GM18861 (cell line): ENCODE data around the gene KCNH1.
"Not testable (repeated sequence)": the region's sequence is repeated elsewhere in the genome, so short reads cannot be mapped to it uniquely, and the experiment has no call there.

Experiments
- ATAC-seq: cut with Tn5 transposase; IDR thresholded peaks from one replicate; pipeline ENCODE4 v1.9.1; 2021; ENCODE audit not compliant: unreplicated experiment

The KCNH1 gene

DNA sequence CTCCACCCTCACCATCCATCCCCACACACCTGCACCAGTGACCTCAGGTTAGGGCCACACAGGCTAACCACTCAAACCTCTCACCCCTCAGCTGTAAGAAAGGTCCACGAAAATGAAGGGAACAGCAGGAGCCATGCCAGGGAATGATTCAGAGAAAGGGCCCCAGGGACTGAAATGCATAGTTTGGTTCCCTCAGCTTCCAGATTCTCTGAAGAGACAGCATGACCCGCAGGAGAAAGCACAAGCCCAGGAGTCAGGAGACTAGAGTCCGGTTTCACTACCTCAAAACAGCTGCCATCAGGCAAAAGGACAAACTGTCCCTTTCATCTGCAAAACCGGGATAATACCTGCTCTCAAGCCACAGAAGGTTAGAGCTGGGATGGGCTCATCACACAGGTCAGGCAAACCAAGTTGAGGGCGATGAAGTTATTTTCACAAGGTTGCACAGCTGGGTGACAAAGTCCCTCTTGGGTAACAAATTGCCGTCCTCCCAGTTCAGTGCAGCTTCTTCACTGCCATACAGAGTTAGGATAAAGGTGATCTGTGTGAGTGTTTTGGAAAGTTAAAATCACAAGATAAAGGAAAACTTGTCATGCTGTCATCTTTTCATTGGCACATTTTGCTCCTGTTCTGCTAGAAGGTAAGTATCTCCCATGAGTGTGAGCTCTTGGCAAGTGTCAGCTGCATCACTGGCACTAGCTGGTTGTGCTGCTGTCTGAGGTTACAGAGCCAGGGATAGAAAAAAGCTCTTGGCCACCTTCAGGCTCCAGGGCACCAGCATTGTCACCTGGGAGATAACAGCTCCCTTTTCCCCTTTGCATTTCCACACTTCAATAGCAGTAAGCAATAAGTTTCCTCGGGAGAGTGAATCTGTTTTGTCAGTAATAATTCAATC lies 120.4 kb downstream of the KCNH1 start:
- ATAC-seq: no peak

DNA sequence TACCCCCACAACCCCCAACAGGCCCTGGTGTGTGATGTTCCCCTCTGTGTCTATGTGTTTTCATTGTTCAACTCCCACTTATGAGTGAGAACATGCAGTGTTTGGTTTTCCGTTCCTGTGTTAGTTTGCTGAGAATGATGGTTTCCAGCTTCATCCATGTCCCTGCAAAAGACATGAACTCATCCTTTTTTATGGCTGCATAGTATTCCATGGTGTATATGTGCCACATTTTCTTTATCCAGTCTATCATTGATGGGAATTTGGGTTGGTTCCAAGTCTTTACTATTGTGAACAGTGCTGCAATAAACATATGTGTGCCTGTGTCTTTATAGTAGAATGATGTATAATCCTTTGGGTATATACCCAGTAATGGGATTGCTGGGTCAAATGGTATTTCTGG lies 122.8 kb downstream of the KCNH1 start:
- not testable (repeated sequence) for ATAC-seq

DNA sequence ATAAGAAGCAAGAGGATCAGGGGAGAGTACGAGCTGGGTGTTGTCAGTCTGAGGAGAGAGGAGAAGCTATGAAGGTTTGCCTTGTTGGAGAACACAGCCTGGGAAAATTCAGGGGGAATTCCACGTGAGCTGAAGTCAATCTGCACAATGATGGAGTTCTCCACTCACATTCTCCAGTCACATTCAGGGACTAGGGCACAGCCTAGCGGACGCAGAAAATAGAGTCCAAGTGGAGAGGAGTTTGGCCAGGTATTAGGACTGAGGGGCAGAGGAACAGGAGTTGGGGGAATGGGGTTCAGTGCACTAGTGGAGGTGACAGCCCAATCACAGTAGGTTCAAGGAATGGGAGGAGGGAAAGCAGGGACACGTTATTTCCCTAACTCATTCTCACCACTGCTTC lies 124.0 kb downstream of the KCNH1 start:
- ATAC-seq: no peak

DNA sequence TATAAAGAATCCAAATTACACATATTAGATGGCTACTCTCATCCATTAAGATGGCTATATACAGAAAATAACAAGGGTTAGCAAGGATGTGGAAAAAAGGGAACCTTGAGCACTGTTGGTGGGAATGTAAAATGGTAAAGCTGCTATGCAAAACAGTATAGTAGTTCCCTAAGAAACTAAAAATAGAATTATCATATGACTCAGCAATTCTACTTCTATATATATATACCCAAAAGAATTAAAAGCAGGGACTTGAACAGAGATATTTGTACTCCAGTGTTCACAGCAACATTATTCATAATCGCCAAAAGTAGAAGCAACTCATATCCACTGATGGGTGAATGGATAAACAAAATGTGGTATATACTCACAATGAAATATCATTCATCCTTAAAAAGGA lies 126.1 kb downstream of the KCNH1 start:
- ATAC-seq: no peak

DNA sequence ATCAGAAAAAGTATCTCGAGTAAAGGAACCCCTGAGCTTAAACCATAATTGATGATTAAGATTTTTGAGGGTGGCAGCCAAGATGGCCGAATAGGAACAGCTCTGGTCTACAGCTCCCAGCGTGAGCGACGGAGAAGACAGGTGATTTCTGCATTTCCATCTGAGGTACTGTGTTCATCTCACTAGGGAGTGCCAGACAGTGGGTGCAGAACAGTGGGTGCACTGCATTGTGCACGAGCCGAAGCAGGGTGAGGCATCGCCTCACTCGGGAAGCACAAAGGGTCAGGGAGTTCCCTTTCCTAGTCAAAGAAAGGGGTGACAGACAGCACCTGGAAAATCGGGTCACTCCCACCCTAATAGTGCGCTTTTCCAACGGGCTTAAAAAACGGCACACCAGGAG lies 138.0 kb downstream of the KCNH1 start:
- ATAC-seq: not testable (repeated sequence)

DNA sequence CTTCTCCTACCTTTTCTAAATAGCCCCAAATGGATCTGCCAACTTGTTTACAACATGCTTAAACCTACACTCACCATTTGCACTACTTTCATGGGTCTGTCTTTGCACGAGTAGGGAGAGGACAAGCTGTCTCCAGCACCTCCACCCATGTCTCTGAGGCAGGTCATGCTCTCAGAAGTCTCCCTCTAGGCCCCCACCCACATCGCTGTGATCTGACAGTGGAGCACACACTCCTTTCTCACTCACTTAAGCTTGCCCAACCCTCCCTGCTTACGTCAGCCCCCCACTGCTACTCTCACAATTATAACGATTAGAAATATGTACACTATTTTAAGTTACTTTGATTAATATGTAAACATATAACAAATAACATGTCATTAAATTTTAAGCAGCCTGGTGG lies 141.1 kb downstream of the KCNH1 start:
- ATAC-seq: no peak

DNA sequence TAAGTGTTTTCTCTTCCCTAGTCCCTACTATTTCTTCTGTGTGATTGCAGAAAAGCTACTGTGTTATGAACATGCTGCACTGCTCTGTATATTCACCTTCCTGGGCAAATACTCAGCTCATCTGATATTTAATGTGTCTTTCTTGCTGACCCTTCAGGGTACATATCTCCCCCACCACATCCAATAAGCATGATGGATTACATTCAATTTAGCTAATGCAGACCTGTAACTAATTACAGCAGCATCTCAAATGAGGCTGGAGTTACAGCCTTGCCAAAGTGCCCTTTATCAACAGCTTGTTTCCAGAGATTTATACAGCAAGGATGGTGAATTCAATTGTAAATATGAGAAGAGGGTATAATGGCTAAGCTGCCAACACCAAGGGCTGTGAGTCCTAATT lies 144.0 kb downstream of the KCNH1 start:
- no peak for ATAC-seq

DNA sequence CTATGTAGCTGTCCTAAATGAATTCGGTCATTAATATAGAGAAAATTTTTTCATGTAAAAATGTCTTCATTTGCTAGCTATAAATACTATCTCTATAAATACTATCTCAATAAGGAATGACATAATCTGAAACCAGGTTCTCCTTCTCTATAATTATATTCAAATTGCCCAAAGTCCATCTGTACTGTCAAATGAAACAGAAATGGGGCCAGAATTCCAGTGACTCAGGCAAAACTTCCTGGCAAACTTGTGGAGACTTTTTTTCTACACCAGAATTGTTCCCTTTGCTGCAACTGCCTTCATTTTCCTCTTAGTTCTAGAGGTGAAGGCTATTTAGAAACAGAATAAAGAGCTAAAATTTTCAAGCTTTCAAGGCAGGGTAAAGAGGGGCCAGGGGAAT lies 152.5 kb downstream of the KCNH1 start:
- no peak for ATAC-seq

DNA sequence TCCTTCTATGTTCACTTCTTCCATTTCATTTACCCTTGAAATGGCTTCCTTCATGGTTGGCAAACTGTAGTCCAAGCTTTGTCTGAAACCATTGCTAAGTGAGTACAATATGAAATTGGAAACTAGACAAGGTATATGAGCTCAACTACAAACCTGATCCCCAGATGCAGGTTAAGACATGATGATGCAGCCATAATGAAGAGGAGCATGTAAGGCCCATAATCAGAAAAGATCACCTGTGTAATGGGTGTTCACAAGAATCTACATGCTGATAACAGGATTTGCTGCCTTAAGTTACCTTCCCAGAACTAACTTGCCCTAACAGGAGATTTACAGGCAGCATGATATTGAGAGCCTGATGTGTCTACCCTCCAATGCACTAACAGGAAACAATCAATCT lies 153.9 kb downstream of the KCNH1 start:
- no peak for ATAC-seq

DNA sequence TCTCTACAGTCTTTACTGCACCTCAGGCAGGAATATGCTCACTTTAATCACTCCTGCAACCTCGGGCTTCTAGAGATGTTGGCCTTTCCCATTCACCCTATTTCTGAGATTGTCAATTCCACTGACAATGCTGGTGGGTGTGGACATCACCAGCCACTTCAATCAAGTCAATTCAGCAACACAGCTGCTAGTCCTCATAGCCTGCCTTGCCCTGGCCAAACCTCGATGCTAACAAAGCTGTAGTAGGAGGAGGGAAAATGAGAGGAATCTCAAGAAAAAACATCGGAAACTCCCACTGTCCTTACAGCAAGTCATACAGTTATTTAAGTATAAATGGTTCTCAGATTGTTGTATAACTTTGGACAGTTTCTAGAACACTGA lies 155.0 kb downstream of the KCNH1 start:
- ATAC-seq: no peak

DNA sequence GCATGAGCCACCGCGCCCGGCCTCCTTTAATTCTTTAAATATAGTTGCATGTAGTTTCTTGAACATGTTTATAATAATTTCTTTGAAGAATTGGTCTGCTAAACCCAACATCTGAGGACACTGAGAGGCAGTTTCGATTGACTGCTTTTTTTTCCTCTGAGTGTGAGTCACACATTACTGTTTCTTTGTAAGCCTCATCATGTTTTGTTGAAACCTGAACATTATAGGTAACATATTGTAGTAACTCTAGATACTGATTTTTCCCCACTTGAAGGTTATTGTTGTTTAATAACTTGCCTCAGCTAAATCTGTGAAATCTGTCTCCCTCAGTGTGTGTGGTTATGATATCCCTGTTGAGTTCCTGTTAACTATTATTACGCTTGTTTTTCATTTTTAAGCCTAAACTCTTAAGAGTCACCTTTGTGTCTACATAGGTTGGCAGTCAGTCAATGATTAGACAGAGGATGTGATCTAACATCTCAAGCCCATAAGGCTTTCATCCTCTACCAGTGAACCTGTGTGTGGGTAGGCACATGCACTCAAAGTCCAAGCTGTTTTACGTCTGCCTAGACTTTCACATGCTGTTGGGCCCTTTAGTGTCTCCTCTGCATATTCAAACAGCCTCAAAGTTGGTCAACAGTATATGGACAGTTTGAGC lies 155.5 kb downstream of the KCNH1 start:
- peak; percentile 82 for ATAC-seq

DNA sequence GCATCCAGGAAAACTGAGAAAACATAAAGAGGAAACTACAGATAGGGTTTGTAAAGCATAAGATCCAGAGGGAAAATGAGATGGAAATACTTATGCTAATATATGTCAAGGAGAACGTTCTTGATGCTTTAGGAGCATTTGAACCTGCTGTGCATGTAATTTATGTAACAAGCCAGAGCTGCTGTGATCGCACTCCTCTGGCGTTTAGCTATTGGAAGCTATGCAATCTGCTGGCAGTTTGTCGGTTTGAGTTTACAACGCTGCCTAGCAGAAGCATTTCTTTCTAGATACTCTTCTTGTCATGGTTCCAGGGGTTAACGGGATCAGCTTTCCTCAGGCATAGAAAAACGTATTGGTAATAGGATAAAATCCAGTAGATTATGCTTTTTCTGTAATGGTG lies 182.7 kb downstream of the KCNH1 start:
- ATAC-seq: no peak

DNA sequence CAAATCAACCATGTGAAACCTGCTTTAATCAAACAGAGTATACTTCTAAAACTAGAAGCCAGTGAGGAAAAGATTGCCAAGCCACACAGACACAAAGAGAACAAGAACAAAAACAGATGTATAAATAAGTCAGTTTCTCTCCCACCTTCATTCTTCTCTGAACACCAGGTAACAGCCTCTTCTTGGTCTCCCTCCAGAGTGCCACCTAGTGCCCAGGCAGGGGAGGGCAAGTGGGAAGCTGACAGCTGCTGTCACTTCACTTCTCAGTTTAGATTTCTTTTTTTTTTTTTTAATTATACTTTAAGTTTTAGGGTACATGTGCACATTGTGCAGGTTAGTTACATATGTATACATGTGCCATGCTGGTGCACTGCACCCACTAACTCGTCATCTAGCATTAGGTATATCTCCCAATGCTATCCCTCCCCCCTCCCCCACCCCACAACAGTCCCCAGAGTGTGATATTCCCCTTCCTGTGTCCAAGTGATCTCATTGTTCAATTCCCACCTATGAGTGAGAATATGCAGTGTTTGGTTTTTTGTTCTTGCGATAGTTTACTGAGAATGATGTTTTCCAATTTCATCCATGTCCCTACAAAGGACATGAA lies 183.9 kb downstream of the KCNH1 start:
- ATAC-seq: not testable (repeated sequence)

DNA sequence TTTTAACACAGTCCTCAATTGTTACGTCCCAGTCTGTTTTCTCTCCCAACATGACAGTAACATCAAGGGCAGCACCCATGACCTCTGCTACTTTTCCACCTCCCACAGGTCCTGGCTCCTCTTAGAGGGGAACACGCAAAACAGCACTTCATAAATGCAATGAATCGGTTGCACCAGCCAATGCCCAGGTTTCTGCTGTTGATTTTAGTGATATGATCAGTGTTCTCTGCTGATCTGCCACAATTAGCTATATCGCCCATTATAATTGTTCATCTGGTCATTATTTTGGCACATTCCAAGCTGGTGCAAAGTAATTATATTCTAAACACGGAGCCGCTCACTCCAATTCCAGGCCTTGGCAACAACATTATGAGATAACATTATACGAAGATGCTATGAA lies 184.5 kb downstream of the KCNH1 start:
- ATAC-seq: no peak

DNA sequence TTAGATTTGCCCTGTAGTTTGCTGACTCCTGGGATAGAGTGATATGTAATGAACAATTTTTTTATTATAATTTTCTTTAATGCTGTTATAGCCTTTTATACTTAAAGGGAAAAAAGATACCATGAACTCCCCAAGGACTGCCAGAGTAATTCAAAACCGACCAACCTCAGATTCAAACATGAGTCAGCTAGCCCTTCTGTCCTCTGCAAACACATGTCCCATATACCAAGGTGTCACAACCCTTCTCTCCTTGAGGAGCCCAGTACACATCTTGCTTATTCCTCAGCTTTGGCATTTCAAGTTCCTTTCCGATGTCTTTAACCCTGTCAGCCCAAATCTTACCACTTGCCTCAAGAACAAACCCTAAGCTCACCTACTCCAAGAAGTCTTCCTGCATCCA lies 184.9 kb downstream of the KCNH1 start:
- no peak for ATAC-seq

DNA sequence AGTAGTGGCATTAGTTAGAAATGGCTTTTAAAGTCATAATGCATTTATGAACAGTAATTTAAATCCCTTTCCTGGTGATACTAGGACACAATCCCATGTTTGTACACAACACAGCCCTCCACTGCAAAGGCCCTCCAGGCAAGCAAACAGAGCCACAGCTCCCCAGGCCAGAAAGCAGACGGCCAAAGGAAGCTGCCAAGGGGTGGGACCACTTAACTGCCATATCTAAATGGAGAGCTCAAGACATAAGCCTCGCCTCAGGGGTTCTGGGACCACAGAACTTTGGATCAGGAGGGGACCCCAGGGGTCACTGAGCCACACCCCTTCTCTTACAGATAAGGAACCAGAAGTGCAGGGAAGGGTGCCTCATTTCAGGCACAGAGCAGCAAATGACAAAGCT lies 189.7 kb downstream of the KCNH1 start:
- ATAC-seq: no peak

DNA sequence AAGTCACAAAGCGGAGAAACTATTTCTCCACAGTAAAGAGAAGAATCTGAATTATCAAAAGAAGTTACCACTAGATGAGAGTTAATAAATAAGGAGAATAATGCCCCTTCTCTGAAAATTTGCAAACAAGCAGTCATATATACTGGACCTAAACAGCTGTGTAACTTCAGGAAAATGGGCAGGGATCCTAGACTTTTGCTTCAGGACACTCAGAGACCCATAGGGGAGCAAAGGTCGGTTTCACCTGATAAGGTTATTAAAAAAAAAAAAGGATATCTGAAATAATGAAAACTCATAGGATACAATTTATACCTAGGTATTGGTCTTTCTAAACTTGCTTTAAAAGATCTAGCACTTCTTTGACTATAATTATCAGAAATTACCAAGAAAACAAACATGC lies 191.4 kb downstream of the KCNH1 start:
- no peak for ATAC-seq

DNA sequence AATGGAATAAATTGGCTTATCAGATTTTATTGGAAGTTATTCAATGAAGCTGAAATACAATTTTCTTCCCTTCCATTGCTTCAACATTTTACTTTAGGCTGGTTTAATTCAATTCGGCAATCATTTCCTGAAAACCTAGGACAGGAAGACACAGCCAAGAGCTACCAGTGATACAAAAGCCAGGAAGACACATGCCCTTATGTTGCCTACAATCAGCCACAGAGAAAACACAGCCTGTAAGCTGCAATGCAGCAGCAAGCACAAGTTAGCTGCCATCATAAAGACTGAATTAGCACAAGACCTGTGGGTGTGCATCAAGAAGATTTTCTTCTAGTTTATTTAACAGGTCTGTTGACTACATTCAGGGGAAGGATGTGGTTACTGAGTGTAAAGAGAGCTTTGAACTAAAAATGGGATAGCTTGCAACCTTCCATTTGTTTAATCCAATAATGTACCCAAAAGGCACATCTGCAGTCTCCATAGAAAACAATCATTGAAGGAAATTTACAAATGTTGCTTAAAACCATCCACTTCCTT lies 193.8 kb downstream of the KCNH1 start:
- no peak for ATAC-seq

DNA sequence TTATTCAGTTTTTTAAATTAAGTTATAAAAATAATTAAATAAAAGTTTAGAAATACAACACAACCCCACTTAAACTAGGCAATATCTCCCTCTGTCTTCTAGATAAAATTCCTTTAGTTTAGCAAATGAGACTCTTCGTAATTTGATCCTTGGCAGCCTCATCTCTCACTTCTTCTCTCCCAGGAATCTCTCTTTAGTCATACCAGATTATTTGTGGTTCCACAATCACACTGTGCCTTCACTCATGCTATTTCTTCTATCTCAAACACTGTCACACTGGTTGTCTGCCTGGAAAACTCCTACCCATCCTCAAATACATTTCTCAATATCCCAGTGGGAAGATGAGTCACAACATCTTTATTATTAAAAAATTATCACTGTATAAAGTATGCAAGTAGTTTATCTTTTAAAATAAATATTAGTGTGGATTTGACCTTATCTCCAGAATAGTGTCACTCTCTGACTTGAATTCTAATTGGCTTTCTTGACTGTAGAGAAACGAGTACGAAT lies 195.5 kb downstream of the KCNH1 start:
- ATAC-seq: no peak

DNA sequence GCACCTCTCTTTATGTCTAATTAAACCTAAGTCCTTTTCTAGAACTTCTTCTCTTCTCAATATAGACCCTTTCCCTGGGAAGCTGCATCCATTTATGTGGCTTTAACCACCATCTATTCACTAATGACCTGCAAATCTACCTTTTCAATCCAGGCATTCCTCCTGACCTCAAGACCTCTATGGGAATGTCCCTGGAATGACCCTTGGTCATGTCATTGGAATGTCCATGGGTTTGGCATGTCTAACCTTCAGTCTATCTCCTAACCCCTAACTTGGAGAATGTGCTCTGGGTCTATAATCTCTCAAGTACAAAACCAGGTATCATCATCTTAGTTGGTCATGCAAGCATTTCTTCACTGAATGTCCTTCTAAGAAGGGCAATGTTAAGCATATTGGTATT lies 196.1 kb downstream of the KCNH1 start:
- ATAC-seq: no peak

DNA sequence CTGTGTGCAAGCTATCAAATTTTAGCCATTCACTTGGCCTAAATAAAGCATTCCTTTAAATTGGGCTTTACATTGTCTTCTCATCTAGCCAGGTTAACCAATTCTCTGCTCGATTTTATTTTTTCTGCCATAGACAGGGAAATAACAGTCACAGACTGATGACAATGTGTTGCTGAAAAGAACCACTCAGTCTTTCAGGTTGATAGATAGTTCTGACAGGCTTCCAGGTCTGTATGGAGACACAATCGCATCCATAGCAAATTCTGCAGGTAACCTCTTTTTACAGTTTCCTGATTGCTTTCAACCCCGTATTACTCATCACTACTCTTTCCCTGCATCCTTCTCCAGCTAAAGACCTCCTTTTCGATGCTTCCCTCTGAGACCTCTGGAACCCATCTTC lies 198.0 kb downstream of the KCNH1 start:
- no peak for ATAC-seq

DNA sequence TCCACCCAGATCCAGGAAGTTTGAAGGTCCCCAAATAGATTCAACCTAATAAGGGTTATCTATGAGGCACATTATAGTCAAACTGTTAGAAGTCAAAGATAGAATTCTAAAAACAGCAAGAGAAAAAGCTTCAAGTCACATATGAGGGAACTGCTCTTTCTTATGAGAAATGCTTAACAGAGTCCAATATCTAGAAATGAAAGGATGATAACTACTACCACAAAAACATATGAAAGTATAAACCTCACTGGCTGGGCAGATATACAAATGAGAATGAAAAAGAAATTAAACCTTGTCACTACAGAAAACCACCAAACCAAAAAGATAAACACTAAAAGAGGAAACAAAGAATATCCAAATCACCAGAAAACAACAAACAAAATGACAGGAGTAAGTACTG lies 201.8 kb downstream of the KCNH1 start:
- ATAC-seq: no peak
